Measurements from ENCODE around the gene MLPH. TPM values are rescaled to one million over a fixed set of nuclear protein-coding genes. Genes with fewer than 3 reads are reported as not detected.

The MLPH gene
- total RNA-seq, 1 donor from 2014 or later: 10.3 TPM

GRCh38 chr2:237546040-237546875 lies 59.2 kb downstream of the MLPH start:
- no peak for DNase-seq

GRCh38 chr2:237546876-237547395 lies 59.9 kb downstream of the MLPH start:
- no peak for DNase-seq

GRCh38 chr2:237547841-237548416 lies 60.9 kb downstream of the MLPH start:
- no peak for DNase-seq

- DNase-seq: no peak
These were observed 62.2 kb downstream of the MLPH start for GRCh38 chr2:237549216-237549615.

GRCh38 chr2:237549643-237550415 lies 62.8 kb downstream of the MLPH start:
- no peak for DNase-seq

GRCh38 chr2:237551071-237551574 lies 64.1 kb downstream of the MLPH start:
- DNase-seq: no peak

GRCh38 chr2:237552908-237553307 lies 65.9 kb downstream of the MLPH start:
- no peak for DNase-seq

- no peak for DNase-seq
These were observed 66.9 kb downstream of the MLPH start for GRCh38 chr2:237553948-237554347.

GRCh38 chr2:237555560-237555959 lies 68.5 kb downstream of the MLPH start:
- DNase-seq: no peak

- DNase-seq: no peak
These were observed 70.0 kb downstream of the MLPH start for GRCh38 chr2:237556773-237557632.

GRCh38 chr2:237557633-237558015 lies 70.6 kb downstream of the MLPH start:
- DNase-seq: no peak

GRCh38 chr2:237558961-237559641 lies 72.0 kb downstream of the MLPH start:
- peak; percentile 95 for DNase-seq

GRCh38 chr2:237561221-237561620 lies 74.2 kb downstream of the MLPH start:
- no peak for DNase-seq

- peak; percentile 61 for DNase-seq
These were observed 76.8 kb downstream of the MLPH start for GRCh38 chr2:237563816-237564215.

GRCh38 chr2:237564526-237565131 lies 77.6 kb downstream of the MLPH start:
- peak; percentile 61 for DNase-seq

GRCh38 chr2:237565974-237566373 lies 78.9 kb downstream of the MLPH start:
- no peak for DNase-seq

GRCh38 chr2:237566401-237567235 lies 79.6 kb downstream of the MLPH start, which contains the start of gene PRLH:
Gene PRLH, plus strand, starts transcription at chr2:237566574. Its CDS starts 0 bp downstream, at chr2:237566574.
- no peak for DNase-seq

GRCh38 chr2:237567276-237568029 lies 80.4 kb downstream of the MLPH start:
- DNase-seq: no peak
